HK-2 (cell line): ENCODE results near the gene CABLES1.

ENCODE experiments used
- DNase-seq: peaks from one replicate; pipeline ENCODE4 v3.0.0-alpha.2; 2018; ENCODE audit not compliant: unreplicated experiment

The CABLES1 gene

GRCh38 chr18:23301972-23302371, 166.7 kb downstream of the CABLES1 start:
- no peak for DNase-seq

GRCh38 chr18:23302511-23302850, 167.2 kb downstream of the CABLES1 start:
- no peak for DNase-seq

DNA sequence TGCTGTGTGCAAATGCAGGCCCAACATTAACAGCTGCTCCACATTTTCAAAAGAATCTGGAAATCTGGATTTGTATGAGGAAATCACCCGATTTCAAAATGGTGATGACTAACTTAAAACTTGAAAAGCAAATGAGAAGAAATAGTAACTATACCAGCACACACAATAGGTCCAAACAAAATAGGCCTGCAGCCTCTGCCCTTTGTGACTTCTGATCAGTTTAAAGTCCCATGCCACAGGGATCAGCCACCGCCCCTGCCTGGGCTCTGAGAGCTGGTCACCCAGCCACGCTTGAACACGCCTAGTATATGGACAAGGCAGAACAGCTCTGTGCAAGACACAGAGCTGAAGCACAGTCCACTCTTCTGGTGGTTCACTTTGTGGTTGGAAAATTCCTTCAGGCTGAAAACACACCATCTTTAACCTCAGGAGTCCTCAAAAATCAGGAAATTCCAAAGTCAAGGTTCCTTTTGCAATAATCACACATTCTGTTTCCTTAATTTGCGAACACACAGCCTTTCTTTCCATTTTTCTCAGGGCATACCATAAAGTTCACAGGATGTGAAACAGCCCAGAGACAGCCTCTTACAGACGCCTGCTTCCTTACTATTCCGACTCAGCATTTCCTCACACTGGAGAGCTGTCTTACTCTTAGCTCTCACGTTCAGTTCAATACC, 167.7 kb downstream of the CABLES1 start:
- DNase-seq: peak; percentile 16

- no peak for DNase-seq
Observed at GRCh38 chr18:23306822-23307221, 171.5 kb downstream of the CABLES1 start.

- DNase-seq: peak; percentile 43
Observed at GRCh38 chr18:23307567-23308295, 172.4 kb downstream of the CABLES1 start.
